A549 treated with Hydrocortisone at 1 μM for 4 hours (cell line): ENCODE measurements around the gene ARMH4. TPM values are rescaled to one million over a fixed set of nuclear protein-coding genes. Genes with fewer than 3 reads are reported as not detected.

Source experiments
- total RNA-seq: library from RNA; stranded (reverse); fragments of 200-300 nt; extraction: Qiagen RNA extraction; gene quantifications from 5 replicates; pipeline ENCODE4 v1.2.3, GENCODE V29; 2022

The ARMH4 gene
- 0.42 to 1.3 TPM (median 0.74 TPM) in 5 replicates for total RNA-seq

DNA sequence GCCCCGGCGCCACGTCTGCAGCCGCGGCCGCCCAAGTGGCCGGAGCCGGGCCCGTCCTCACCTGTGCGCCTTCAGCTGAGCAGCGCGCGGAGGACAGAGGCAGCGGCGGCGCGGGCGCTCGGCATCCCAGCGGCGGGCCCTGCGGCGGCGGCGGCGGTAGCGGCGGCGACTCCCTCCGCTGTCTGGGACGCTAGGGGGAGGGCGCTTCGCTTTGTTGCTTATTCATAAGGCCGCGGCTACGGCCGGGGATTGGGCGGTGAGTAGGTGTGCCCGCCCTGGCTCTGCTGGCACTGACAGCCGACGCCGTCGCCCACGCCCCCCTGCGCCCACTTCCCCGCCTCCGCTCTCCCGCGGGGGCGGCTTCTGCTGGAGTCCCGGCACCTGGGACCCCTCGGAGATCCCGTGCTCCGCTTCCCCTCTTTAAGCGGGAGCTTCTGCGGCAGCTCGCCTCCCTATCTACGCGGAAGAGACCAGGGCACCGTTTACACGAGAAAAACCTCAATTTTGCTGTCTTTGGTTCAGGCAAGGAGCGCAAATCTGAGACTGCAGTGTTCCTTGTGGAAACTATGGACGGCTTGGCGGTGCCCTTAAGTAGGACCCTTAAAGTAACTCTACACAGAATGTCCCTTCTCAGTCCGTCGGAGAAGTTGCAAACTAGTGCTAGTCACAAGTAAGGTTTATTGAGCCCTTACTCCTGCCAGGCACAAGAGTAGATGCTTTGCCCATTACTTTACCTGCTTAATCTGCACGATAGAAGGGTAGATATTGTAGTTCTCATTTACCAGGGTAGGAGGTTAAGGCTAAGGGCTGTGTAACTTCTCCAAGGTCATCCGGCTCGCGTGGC is at the start of gene ARMH4:
Gene ARMH4, minus strand, starts transcription at position 200 of the 844 bp plus-strand sequence. CDS start 12,855 bp downstream, outside the sequence.

GRCh38 chr14:58199726-58200479 is 47.9 kb upstream of the ARMH4 start, which contains the start of gene ACTR10:
ACTR10 (plus strand) TSS chr14:58200149; CDS start chr14:58200218, 69 bp downstream.

Other genes with a start within 250 kb of the ARMH4 start
- gene ACTR10, start 47.9 kb upstream of the ARMH4 start, total RNA-seq = 43.0 to 50.9 TPM (median 48.3 TPM) in 5 replicates
- 186 to 234 TPM (median 195 TPM) in 5 replicates for gene PSMA3, start 92.6 kb upstream of the ARMH4 start, total RNA-seq
- 3.8 to 6.3 TPM (median 4.6 TPM) in 5 replicates for gene ARID4A, start 146.3 kb upstream of the ARMH4 start, total RNA-seq
- gene TOMM20L, start 243.7 kb upstream of the ARMH4 start, total RNA-seq = 0.20 TPM in 1 of 5 replicates, not detected in the others